Keratinocyte (primary cell): ENCODE results near the gene SLC39A11. TPM values are rescaled to one million over a fixed set of nuclear protein-coding genes. Genes with fewer than 3 reads are reported as not detected.

Experiments
- DNase-seq: peaks from one replicate; pipeline ENCODE4 v3.0.0-alpha.2; 2011; ENCODE audit warnings: low read depth, missing footprints, low spot score
- FAIRE-seq: peaks from 2 replicates; lab custom pipeline; 2011; peaks lifted over from hg19 to GRCh38; lab: Jason Lieb, UNC
- H2AFZ ChIP-seq: 2 replicates; pipeline ENCODE4 v1.6.0; 2012; ENCODE audit warnings: low read length, control low read depth, inconsistent platforms; ENCODE audit not compliant: control insufficient read depth
- H3K27ac ChIP-seq: 2 replicates; pipeline ENCODE4 v1.5.1; 2011; ENCODE audit warnings: low read length; ENCODE audit not compliant: control insufficient read depth, insufficient read depth
- H3K27me3 ChIP-seq: 3 replicates; pipeline ENCODE4 v1.6.0; 2011; ENCODE audit warnings: low read length; ENCODE audit not compliant: control insufficient read depth, insufficient read depth; ENCODE audit errors: extremely low read depth
- H3K36me3 ChIP-seq, 2 experiments: 2 replicates in 1 of 2; 3 replicates in 1 of 2; pipeline ENCODE4 v1.5.1; 2011; ENCODE audit warnings: low read length in 2 of 2, mild to moderate bottlenecking in 1 of 2; ENCODE audit not compliant: control insufficient read depth in 2 of 2, insufficient read depth in 2 of 2; ENCODE audit errors: extremely low read depth in 1 of 2
- H3K4me1 ChIP-seq: 3 replicates; pipeline ENCODE4 v1.5.1; 2011; ENCODE audit warnings: low read length; ENCODE audit not compliant: control insufficient read depth, insufficient read depth; ENCODE audit errors: extremely low read depth
- H3K4me2 ChIP-seq: 3 replicates; pipeline ENCODE4 v1.6.0; 2011; ENCODE audit warnings: low read depth, low read length; ENCODE audit not compliant: control insufficient read depth, insufficient read depth; ENCODE audit errors: extremely low read depth
- H3K4me3 ChIP-seq, 3 experiments: fragments of 200-600 bp in 1 of 3; sonication (generic) in 1 of 3; 2 replicates in 2 of 3; 3 replicates in 1 of 3; pipeline ENCODE4 v1.5.1; 2011 to 2016; ENCODE audit warnings: low read length in 3 of 3, mild to moderate bottlenecking in 3 of 3, control low read depth in 2 of 3, inconsistent platforms in 1 of 3, low read depth in 1 of 3, mixed read lengths in 1 of 3, mixed run types in 1 of 3, moderate library complexity in 1 of 3; ENCODE audit not compliant: control insufficient read depth in 2 of 3, insufficient read depth in 2 of 3; ENCODE audit errors: extremely low read depth in 1 of 3
- H3K79me2 ChIP-seq: 2 replicates; pipeline ENCODE4 v1.6.0; 2012; ENCODE audit warnings: low read length; ENCODE audit not compliant: control insufficient read depth, insufficient read depth
- H3K9ac ChIP-seq: 3 replicates; pipeline ENCODE4 v1.6.0; 2011; ENCODE audit warnings: low read length; ENCODE audit not compliant: control insufficient read depth, insufficient read depth; ENCODE audit errors: extremely low read depth
- H3K9me1 ChIP-seq: 3 replicates; pipeline ENCODE4 v1.6.0; 2011; ENCODE audit warnings: low read length; ENCODE audit not compliant: control insufficient read depth, insufficient read depth; ENCODE audit errors: extremely low read depth
- H3K9me3 ChIP-seq: 2 replicates; pipeline ENCODE4 v1.5.1; 2012; ENCODE audit warnings: low read depth, low read length; ENCODE audit not compliant: control insufficient read depth
- H4K20me1 ChIP-seq: 3 replicates; pipeline ENCODE4 v1.6.0; 2011; ENCODE audit warnings: low read length; ENCODE audit not compliant: control insufficient read depth, insufficient read depth; ENCODE audit errors: extremely low read depth
- CTCF ChIP-seq, 3 experiments: IDR thresholded peaks in 1 of 3; conservative IDR thresholded peaks in 1 of 3; optimal IDR thresholded peaks in 1 of 3; 2 replicates in 2 of 3; 3 replicates in 1 of 3; pipeline versions ENCODE3 to v1.5.1; 2011; ENCODE audit warnings: low read length in 3 of 3, mild to moderate bottlenecking in 3 of 3, moderate library complexity in 2 of 3, control low read depth in 1 of 3, inconsistent platforms in 1 of 3; ENCODE audit not compliant: insufficient read depth in 2 of 3; ENCODE audit errors: extremely low read depth in 1 of 3
- EZH2 ChIP-seq: IDR thresholded peaks from one replicate; pipeline ENCODE4 v1.6.1; 2012; ENCODE audit warnings: inconsistent platforms, mild to moderate bottlenecking, low read length, moderate library complexity
- dilution Hi-C: fragments of 300-500 bp; cut with MboI; formaldehyde crosslinking; loops from one replicate; pipeline ENCODE4 v1.7.0; 2020; ENCODE audit warnings: low sequenced_read_pairs; ENCODE audit not compliant: extremely low pct_ligation_motif_present
- polyA plus RNA-seq, 5 experiments: library from polyadenylated mRNA; depleted of rRNA in 3 of 5; stranded (reverse) in 3 of 5; stranded (forward) in 1 of 5; unstranded in 1 of 5; fragments of >200 nt; gene quantifications; 1 replicate in 1 of 5; 2 replicates in 3 of 5; 3 replicates in 1 of 5; pipeline versions ENCODE4 v1.2.1 to v1.2.3, GENCODE V29; 2011 to 2012; ENCODE audit warnings: missing spikeins in 2 of 5, low read depth in 1 of 5, low replicate concordance in 1 of 5

The SLC39A11 gene
- polyA plus RNA-seq, 1 donor (not counting 4 experiments of a cell fraction or from before 2014, with no cell fraction given), result 11.5 TPM

- H3K4me3 ChIP-seq, result no peak overlapping the region
- FAIRE-seq (peak; percentile 71), DNase-seq (peak; percentile 5)
- no peaks in the 10 kb centered on the region for H3K9me3 ChIP-seq
- H3K27me3 ChIP-seq, result no peaks in the 10 kb centered on the region
- H3K4me1 ChIP-seq, result no peaks in the 10 kb centered on the region
- H3K9ac ChIP-seq, result no peak overlapping the region
- H4K20me1 ChIP-seq, result no peaks in the 10 kb centered on the region
- H3K4me2 ChIP-seq, result no peak overlapping the region
- dilution Hi-C loops, result no loop called here
- TF ChIP-seq CTCF (optimal IDR thresholded peaks at IDR 0.05 in 1 of 3, IDR thresholded peaks at IDR 0.05 in 1 of 3, conservative IDR thresholded peaks at IDR 0.05 in 1 of 3; ENCODE audit: extremely low read depth in 1 of 3, insufficient read depth in 2 of 3, low read length in 3 of 3), result peak in 1 of 3 experiments; percentile 32
- TF ChIP-seq EZH2, result no peak
- no peaks in the 10 kb centered on the region for H3K36me3 ChIP-seq
- H2AFZ ChIP-seq, result no peak overlapping the region
- no peak overlapping the region for H3K27ac ChIP-seq
- H3K9me1 ChIP-seq, result no peaks in the 10 kb centered on the region
- H3K79me2 ChIP-seq, result no peaks in the 10 kb centered on the region
These were observed 338.0 kb downstream of the SLC39A11 start for GRCh38 chr17:72754513-72754912.

GRCh38 chr17:72751746-72752145, 340.7 kb downstream of the SLC39A11 start:
- Histone ChIP-seq H3K36me3 (no peaks in the 10 kb centered on the region), H3K9me1 (no peaks in the 10 kb centered on the region), H3K9me3 (no peaks in the 10 kb centered on the region), H3K4me1 (no peaks in the 10 kb centered on the region), H2AFZ (no peak overlapping the region), H3K79me2 (no peaks in the 10 kb centered on the region), H3K27ac (no peak overlapping the region), H4K20me1 (no peaks in the 10 kb centered on the region), H3K4me2 (no peak overlapping the region), H3K9ac (no peak overlapping the region), H3K4me3 (no peak overlapping the region), H3K27me3 (no peaks in the 10 kb centered on the region)
- DNase-seq (no peak), FAIRE-seq (no peak)
- TF ChIP-seq EZH2 (no peak), CTCF (optimal IDR thresholded peaks at IDR 0.05 in 1 of 3, IDR thresholded peaks at IDR 0.05 in 1 of 3, conservative IDR thresholded peaks at IDR 0.05 in 1 of 3; ENCODE audit: extremely low read depth in 1 of 3, insufficient read depth in 2 of 3, low read length in 3 of 3) (no peak)
- dilution Hi-C loops, result no loop called here
